SK-N-MC (cell line): ENCODE results near the gene KIF26B.

Source experiments
- EZH2 ChIP-seq: fragments of 200-600 bp; sonication (generic); IDR thresholded peaks from one replicate; pipeline ENCODE4 v1.6.1; 2017; ENCODE audit warnings: antibody characterized with exemption
- POLR2AphosphoS5 ChIP-seq: IDR thresholded peaks from 2 replicates; pipeline ENCODE4 v1.6.1; 2012; ENCODE audit warnings: mild to moderate bottlenecking, low read depth, low read length, borderline replicate concordance

GRCh38 chr1:245290836-245291235 is 136.1 kb downstream of the KIF26B start:
- TF ChIP-seq EZH2 (no peak), POLR2AphosphoS5 (no peak)
